NCI-H128 (cell line): ENCODE results near the gene LRFN4.

Source experiments
- DNase-seq: peaks from one replicate; lab custom pipeline; 2025; ENCODE audit not compliant: unreplicated experiment; lab: John Stamatoyannopoulos, UW

Gene LRFN4

GRCh38 chr11:66858186-66858938 is 1.5 kb downstream of the LRFN4 start:
- DNase-seq = no peak

DNA sequence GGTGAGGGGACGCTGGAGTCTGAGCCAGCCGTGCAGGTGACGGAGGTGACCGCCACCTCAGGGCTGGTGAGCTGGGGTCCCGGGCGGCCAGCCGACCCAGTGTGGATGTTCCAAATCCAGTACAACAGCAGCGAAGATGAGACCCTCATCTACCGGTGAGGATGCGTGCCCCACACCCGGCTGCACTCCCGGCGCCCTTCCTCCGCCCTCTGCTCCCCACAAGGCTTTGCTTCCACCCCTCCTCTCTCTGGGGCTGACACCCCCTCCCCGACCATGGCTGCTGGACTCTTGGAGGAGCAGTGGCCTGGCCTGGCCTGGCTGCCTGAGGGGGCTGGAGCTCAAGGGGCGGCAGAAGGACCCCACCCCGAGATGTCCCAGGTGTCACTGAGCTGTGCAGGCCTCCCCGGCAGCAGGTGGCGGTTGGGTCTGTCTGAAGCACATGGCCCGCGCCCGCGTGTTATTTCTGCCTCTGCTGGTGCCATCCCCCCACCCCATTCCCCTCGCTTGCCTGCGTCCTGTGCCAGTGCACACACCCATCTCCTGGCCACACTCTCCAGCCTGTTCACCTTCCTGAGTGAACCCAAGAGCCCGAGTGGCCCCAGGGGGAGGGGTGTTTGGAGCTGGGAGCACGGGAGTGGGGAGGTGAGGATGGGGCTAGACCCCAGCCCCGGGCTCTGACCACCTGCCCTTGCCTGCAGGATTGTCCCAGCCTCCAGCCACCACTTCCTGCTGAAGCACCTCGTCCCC is 2.2 kb downstream of the LRFN4 start:
- no peak for DNase-seq

DNA sequence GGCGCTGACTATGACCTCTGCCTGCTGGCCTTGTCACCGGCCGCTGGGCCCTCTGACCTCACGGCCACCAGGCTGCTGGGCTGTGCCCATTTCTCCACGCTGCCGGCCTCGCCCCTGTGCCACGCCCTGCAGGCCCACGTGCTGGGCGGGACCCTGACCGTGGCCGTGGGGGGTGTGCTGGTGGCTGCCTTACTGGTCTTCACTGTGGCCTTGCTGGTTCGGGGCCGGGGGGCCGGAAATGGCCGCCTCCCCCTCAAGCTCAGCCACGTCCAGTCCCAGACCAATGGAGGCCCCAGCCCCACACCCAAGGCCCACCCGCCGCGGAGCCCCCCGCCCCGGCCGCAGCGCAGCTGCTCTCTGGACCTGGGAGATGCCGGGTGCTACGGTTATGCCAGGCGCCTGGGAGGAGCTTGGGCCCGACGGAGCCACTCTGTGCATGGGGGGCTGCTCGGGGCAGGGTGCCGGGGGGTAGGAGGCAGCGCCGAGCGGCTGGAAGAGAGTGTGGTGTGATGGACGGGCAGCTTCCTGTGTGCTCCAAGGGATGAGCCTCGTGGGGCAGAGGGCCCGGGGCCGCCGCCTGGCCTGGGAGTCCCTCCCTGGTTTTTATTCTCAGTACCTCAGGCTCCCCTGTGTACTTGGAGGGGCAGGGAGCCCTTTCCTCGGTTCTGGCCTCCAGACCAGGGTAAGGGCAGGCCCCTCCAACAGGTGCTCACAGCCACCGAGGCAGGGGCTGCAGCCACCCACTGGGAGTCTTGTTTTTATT is 3.0 kb downstream of the LRFN4 start:
- no peak for DNase-seq

GRCh38 chr11:66860449-66860831 is 3.6 kb downstream of the LRFN4 start:
- no peak for DNase-seq

DNA sequence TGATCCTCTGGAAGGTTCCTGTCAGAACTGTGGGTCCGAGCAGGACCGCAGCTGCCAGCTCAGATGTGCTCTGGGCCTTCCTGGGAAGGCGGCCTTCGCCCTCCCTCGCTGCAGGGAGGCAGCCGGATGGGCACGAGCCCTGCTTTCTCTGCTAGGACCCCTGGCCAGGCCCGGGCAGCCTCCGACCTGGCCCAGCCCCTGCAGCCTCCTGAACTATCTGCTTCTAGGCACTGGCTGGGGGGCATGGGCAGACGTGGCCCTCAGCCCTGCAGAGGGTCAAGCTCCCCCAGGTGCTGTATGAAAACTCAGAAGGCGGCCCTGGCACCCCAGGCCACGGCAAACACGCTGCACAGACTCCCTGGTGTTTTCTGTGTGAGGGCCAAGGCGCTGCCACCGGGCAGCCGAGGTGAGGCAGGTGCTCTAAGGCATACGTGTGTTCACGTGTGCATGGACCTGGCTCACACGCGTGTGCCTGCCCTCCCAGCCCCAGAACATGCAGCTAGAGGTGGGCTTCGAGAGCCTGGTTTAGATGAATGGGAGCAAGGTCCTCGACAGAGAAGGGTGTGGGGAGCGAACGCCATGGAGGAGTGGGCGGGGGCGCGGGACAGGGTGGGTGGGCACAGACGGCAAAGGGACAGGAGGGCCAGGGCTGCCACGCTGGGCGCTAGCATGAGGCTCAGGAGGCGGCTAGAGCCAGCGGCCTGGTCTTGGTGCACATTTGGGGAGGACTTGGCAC is 4.3 kb downstream of the LRFN4 start:
- DNase-seq = no peak

- no peak for DNase-seq
Observed at GRCh38 chr11:66861774-66862558, 5.1 kb downstream of the LRFN4 start.

DNA sequence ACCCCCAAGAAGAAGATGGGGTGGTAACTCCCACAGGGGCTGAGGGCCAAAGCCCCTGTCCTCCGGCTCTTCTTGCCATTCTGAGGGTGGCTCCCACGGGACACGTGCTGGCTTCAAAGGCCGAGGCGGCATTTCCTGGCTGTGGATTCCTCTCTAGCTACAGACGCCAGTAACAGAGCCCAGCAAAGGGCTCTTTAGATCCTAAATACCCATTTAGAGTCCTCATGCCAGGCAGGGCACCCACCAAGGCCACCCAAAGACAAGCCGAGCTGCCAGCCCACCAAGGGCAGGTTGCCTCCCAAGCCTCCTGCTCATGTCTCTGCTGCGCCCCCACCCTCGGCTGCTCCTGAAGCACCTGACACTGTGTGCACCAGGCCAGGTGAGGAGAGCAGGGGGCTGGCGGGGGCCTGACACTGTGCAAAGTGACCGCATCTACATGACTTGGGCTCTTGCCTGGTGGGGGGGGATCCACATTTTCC is 5.7 kb downstream of the LRFN4 start:
- no peak for DNase-seq

GRCh38 chr11:66863428-66864125 is 6.7 kb downstream of the LRFN4 start:
- DNase-seq = no peak

GRCh38 chr11:66864172-66864901 is 7.5 kb downstream of the LRFN4 start:
- DNase-seq = no peak

DNA sequence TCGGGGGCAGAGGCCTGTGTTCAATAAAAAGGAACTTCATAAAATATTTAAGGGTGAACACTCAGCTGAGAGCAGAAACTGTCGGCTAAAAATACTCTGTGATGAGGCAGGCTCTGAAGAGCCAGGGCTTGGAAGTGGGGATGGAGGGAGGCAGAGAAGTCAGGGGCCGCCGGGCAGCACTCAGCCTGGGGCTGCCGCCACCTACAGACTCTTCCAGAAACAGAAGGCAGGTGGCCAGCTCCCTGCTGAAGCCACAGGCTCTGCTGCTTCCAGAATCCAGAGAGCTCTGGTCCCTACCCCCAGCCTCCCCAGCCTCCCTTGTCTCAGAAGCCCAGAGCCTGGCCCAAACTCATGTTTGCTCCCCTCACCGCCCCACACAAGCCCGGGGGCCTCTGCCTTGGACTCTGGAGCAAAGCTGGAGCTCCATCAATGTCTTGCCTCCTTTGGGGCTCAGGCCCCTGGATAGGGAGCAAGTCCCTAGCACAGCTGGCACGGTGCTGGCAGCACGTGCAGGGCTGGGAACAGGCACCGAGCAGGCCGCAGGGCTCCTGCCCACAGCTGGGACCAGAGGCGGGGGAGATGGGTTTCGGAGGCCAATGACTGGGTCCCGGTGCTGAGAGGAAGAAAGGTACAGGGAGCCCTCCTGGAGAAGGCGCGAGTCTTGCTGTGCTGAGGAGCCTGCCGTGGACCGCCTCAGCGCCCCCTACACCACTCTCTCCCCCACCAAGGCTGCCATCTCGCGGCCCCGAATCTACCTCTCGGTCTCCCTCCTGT is 8.2 kb downstream of the LRFN4 start:
- no peak for DNase-seq

DNA sequence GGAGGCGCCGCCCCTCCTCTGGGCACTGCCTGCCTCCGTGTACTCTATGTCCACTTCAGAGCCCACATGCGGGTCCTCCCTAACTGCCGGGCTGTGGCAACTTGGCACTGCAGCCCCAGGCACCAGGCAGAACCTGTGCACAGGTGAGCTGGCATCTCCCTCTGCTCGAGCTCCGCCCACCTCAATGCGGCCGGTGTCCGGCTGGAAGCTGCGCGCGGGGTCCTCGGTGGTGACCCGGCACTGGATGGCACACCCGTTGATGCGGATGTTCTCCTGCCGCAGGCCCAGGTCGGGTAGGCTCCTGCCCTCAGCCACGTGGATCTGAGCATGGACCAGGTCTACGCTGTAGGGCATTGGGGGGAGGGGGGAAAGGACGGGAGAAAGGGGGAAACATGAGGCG is 9.1 kb downstream of the LRFN4 start:
- DNase-seq = no peak

DNA sequence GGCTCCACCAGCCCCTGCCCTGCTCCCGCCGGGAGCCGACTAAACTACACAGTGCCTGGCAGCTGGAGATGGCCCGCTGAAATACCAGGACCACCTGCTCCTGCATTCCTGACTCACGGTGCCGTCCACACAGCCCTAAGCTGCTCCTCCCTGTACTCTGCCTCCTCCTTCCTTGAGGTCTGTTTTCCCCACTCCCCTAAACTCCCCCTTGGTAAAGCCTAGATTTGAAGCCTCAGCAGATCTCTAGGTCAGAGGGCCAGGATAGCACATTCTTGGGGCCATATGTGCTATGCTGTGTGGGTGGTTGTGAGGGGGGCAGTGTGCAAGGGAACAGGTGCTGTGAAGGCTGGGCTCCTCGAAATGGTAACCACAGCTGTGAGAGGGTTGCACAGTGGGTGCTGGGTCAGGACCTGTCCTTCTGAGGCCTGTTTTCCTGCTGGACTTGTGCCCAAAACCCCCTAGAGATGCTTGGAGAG is 9.7 kb downstream of the LRFN4 start:
- DNase-seq = no peak

DNA sequence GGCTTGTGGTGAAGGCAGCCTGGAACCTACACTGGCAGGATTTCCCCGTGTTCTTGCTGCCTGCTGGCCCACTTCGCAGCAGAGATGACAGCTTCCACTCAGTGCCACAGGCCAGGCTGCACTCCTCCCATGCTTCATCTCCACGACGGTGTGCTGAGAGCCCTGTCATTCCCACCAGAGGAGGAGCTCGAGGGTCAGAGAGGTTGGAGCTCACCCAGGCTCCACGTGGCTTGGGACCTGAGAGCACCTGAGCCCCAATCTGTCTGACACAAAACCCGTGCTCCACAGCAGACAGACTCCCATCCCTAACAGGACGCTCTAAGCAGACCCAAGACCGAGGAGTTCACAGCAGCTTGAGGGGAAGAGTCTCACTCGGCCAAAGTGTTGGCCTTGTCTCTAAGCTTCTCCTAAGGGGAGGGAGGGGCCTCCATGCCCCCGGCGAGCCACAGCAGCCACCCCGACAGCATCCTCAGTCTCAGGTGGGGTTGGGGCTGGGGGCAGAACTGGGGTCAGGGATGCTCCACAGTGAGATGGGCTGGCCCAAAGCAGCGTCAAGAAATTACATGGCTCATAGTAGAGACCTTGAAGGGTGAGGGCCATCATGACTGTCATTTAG is 10.7 kb downstream of the LRFN4 start:
- no peak for DNase-seq

- DNase-seq = no peak
Observed at GRCh38 chr11:66868082-66868725, 11.3 kb downstream of the LRFN4 start.

DNA sequence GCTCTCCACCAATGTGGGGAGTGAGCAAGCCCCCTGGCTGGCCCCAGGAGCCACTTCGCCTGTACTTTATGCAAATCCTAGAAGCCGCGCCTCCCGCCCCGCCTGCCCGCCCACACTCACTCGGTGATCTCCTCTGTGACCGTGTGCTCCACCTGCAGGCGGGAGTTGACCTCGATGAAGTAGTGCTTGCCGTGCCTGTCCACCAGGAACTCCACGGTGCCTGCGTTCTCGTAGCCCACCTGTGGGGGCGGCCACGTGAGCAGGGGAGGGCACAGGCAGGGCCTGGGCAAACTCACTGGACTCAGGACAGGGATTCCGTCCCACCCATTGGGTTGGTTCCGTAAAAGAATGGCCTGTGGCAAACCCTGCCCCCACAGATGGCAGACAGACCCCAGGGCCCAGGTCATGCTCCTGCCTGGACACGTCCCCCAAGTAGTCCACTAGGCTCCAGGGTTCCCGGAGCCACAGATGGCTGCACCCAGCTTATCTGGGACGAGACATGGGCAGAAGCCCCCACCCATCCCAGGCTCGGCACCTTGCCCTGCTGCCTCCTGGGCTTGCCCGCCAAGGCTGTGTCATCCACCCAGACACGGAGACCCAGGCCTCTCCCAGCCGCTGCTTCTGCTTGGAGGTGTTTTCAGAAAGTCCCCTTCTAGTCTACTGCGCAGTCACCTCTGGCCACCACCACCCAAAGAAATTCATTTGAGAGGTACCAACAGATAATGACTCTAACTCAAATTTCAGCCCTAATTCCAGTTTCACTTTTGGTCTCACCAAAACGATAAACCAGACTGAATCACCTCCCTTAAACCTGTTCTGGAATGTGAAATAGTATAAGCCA is 12.1 kb downstream of the LRFN4 start:
- DNase-seq = no peak

DNA sequence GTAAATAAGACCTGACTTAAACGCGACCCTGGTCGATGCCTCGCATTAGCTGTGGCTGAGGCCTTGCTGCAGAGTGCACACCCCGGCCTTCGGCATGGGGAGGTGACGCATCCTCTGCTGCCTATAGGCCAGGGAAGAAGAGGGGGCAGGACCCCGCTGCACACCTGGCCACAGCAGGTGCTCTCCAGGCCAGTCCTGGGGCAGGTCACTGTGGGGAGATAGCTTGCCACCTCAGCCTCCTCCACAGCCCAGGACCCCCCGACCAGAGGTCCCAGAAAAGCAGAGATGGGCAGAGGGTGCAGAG is 12.7 kb downstream of the LRFN4 start:
- DNase-seq = no peak

DNA sequence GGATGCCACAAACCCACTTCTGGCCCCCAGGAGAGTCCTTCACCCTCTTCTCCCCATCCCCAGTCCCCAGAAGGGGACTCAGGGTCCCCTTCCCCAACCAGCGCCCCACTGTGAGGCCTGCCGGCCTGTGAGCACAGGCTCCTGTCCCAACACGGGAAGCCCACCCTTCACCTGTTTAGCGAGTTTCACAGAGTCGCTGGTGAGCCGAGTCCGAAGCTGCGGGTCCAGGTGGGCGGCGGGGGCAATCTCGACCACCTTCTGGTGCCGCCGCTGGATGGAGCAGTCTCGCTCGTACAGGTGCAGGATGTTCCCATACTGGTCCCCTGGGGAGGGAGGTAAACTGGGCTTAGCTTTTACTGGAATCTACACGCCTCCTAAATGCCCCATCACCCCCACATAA is 13.3 kb downstream of the LRFN4 start:
- DNase-seq = no peak
